ENCODE results near the gene APPL1. TPM values are rescaled to one million over a fixed set of nuclear protein-coding genes. Genes with fewer than 3 reads are reported as not detected.

Gene APPL1
- total RNA-seq, 4 donors from 2014 or later: 41.1 to 53.2 (median 46.9) TPM

DNA sequence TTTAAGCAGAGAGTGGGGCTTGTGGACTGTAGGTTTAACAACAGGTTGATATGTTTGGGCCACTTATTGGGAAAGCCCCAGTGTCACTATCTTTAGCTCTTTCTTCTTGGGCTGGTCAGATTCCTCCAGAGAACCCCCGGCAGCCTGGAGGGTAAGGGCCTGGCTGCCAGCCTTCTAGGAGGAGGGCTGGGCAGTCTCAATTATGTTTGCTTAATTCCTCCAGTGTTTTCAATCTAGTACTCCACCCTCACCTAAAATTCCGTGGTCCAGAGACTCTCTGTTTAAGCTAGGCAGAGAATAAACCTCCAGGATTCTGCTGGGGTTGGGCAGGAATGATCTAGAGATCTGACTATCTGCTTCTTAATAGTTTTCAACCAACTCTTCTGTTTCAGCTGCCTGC is 59.7 kb downstream of the APPL1 start:
- Histone ChIP-seq H3K36me3 (no peaks in the 10 kb centered on the region), H3K4me3 (no peak overlapping the region), H3K27ac (replicated peaks in 1 of 4) (no peak overlapping the region), H3K27me3 (no peaks in the 10 kb centered on the region), H3K9me3 (no peaks in the 10 kb centered on the region), H3K4me1 (no peaks in the 10 kb centered on the region)
- intact Hi-C loops (cut with DNase I): no loop called here
- TF ChIP-seq POLR2A (IDR thresholded peaks at IDR 0.05; ENCODE audit: low read depth) (no peak), EP300 (IDR thresholded peaks at IDR 0.05) (no peak), POLR2AphosphoS5 (IDR thresholded peaks at IDR 0.05) (no peak)
- TF ChIP-seq, protein P1, sequence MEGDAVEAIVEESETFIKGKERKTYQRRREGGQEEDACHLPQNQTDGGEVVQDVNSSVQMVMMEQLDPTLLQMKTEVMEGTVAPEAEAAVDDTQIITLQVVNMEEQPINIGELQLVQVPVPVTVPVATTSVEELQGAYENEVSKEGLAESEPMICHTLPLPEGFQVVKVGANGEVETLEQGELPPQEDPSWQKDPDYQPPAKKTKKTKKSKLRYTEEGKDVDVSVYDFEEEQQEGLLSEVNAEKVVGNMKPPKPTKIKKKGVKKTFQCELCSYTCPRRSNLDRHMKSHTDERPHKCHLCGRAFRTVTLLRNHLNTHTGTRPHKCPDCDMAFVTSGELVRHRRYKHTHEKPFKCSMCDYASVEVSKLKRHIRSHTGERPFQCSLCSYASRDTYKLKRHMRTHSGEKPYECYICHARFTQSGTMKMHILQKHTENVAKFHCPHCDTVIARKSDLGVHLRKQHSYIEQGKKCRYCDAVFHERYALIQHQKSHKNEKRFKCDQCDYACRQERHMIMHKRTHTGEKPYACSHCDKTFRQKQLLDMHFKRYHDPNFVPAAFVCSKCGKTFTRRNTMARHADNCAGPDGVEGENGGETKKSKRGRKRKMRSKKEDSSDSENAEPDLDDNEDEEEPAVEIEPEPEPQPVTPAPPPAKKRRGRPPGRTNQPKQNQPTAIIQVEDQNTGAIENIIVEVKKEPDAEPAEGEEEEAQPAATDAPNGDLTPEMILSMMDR (IDR thresholded peaks at IDR 0.05): no peak
- WGBS: 84% methylated on average over 2 of the region's 2 CpGs
- no peak for DNase-seq (ENCODE audit: extremely low spot score)

DNA sequence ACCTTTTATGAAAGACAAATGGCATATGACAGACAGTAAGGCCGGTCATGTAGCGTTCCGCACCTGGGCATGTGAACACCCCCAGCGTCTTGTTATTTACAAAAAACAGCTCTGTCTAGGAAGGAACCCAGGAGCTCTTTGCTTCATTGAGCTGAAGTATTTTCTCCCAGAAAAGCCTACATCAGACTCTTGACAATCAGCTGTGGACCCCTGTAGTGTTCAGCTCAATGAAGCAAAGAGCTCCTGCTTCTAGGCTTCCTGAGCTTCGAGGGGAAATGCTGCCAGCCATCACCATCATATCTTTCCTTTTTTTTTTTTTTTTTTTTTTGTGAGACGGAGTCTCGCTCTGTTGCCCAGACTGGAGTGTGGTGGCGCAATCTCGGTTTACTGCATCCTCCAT is 60.9 kb downstream of the APPL1 start:
- Histone ChIP-seq H3K9me3 (no peaks in the 10 kb centered on the region), H3K36me3 (no peaks in the 10 kb centered on the region), H3K27ac (replicated peaks in 1 of 4) (no peak overlapping the region), H3K4me3 (no peak overlapping the region), H3K4me1 (no peaks in the 10 kb centered on the region), H3K27me3 (no peaks in the 10 kb centered on the region)
- DNase-seq (ENCODE audit: extremely low spot score): no peak
- 93% methylated on average over 9 of the region's 9 CpGs for WGBS
- intact Hi-C loops (cut with DNase I): no loop called here
- no peak for TF ChIP-seq POLR2AphosphoS5 (IDR thresholded peaks at IDR 0.05)
- no peak for TF ChIP-seq EP300 (IDR thresholded peaks at IDR 0.05)
- TF ChIP-seq POLR2A (IDR thresholded peaks at IDR 0.05; ENCODE audit: low read depth): no peak
- TF ChIP-seq, protein P1 (IDR thresholded peaks at IDR 0.05): no peak

DNA sequence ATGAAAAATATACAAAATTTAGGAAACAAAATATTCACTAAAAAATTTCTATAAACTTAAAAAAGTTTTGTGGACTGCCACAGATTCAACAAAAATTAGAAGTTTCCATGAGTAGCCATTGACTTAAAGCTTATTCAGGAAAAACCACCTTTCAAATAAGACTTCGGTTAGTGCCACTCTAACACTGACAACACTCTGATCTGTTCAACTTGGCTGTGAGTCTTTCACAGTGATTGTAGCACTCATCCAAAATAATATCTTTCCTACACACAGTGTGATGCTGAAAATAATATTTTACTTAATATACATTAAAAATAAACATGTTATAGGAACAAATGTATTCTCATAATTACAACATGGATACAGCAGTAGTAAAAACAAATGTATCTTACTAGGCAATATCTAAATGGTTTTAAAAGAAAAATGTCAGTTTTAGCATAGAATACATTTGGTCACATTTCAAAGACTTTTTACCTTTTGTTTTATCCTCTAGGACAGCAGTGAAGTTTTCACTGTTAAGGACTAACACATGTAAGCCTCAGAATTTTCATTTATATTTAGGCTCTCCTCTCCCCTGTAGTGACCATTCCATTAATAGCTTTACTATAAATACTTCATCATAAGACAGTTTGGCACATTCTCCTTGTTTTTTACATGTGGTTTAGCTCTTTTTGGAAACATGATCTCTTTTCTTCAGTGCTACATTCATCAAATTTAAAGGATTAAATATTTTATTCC is 64.8 kb downstream of the APPL1 start, which contains the start of gene ASB14:
TSS of gene ASB14 (minus strand) at position 527 of the 738 bp plus-strand sequence. CDS start 652 bp downstream, outside the sequence.
- Histone ChIP-seq H3K36me3 (no peaks in the 10 kb centered on the region), H3K4me3 (no peak within 1 kb of the TSS), H3K27me3 (no peaks in the 10 kb centered on the region), H3K4me1 (no peaks in the 10 kb centered on the region), H3K27ac (replicated peaks in 1 of 4) (no peak within 1 kb of the TSS), H3K9me3 (no peaks in the 10 kb centered on the region)
- TF ChIP-seq EP300 (IDR thresholded peaks at IDR 0.05) (no peak), POLR2AphosphoS5 (IDR thresholded peaks at IDR 0.05) (no peak), POLR2A (IDR thresholded peaks at IDR 0.05; ENCODE audit: low read depth) (no peak)
- TF ChIP-seq, protein P1 (IDR thresholded peaks at IDR 0.05): no peak
- intact Hi-C loops (cut with DNase I): no loop called here
- DNase-seq (ENCODE audit: extremely low spot score): no peak
- WGBS: 81% methylated on average over 1 of the region's 1 CpG

DNA sequence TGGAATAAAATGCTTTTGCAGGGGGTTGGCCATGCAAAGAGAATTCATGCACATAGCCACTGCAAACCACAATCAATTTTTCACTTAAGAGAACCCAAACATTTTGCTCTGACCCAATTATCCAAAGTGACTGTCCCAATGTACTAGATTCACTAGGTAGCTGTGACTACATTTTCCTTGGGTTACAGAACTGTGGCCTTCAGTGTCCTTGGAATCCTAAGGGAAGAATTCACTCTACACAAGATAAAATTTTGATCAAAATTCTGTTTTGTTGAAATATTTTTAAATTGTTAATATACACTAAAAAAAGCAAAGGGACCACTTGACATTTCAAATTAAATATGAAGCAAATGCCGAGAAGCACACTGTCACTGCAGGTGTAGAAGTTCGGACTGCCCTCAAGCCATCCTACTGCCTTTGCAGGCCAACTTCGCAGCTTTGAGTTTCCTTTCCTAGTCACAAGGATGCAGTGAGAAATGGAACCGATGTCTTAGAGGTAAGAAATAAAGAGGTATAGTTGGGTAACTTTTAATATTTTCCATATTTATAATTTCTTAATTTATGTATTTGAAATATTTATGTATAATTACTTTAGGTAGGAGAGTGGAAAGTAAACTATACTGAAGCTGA is 65.5 kb downstream of the APPL1 start:
- intact Hi-C loops (cut with DNase I): no loop called here
- H3K4me3 ChIP-seq: no peak overlapping the region
- DNase-seq (ENCODE audit: extremely low spot score): no peak
- no peaks in the 10 kb centered on the region for H3K27me3 ChIP-seq
- TF ChIP-seq, protein P1 (IDR thresholded peaks at IDR 0.05): no peak
- TF ChIP-seq POLR2A (IDR thresholded peaks at IDR 0.05; ENCODE audit: low read depth): no peak
- TF ChIP-seq POLR2AphosphoS5 (IDR thresholded peaks at IDR 0.05): no peak
- TF ChIP-seq EP300 (IDR thresholded peaks at IDR 0.05): no peak
- no peaks in the 10 kb centered on the region for H3K36me3 ChIP-seq
- H3K9me3 ChIP-seq: no peaks in the 10 kb centered on the region
- WGBS: 94% methylated on average over 4 of the region's 4 CpGs
- no peak overlapping the region for H3K27ac ChIP-seq (replicated peaks in 1 of 4)
- no peaks in the 10 kb centered on the region for H3K4me1 ChIP-seq

All from esophagus muscularis mucosa (tissue), 4 donors.